Globus pallidus (tissue), 1 donor: Measurements from ENCODE around the gene PLK1.

Experiments used
- DNase-seq: peaks from one replicate; pipeline ENCODE4 v3.0.0-alpha.2; 2015; ENCODE audit warnings: low spot score

The PLK1 gene

DNA sequence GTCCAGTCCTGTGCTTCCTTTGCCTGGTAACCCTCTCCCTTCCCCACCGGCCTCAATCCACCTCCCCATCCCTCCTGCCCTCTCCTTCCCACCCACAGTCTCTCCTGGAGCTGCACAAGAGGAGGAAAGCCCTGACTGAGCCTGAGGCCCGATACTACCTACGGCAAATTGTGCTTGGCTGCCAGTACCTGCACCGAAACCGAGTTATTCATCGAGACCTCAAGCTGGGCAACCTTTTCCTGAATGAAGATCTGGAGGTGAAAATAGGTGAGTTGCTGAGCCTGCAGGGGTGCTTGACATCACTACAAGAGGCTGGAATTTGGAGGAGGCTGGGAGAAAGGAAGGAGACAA lies 1.3 kb downstream of the PLK1 start:
- no peak for DNase-seq

DNA sequence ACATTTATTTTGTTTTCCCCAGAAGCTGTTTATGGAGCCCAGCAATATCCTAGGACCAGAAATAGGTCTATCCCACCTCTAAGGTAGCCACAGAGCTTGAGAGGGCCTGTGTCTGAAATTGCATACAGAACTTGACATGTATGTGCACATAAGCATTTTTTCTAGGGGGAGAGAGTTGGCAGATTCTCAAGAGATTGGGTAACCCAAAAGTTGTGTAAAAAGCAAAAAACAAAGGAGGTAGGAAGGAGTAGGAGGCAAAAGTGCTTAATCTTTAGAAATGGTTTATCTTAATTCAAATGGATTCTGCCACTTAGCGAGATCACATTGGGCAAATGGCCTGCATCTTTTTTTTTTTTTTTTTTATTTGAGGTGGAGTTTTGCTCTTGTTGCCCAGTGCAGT lies 3.5 kb downstream of the PLK1 start:
- DNase-seq: no peak

DNA sequence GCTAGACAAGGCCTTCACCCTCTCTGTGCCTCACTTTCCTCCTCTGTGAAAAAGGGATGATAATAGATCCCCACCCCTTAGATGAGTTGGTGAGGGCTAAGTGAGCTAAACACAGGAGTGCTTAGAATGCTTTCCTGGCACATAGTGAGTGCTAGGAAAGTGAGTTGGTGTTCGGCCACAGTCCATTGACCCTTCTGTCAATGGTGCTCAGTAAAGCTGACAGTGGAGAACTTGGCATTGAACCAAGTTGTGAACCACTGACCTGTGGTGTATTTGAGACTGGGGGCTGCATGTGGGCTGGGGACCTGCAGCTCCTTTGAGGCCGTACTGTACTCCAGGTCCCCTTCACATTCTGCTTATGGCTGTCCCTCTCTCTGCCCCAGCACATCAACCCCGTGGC lies 4.8 kb downstream of the PLK1 start:
- DNase-seq: no peak

DNA sequence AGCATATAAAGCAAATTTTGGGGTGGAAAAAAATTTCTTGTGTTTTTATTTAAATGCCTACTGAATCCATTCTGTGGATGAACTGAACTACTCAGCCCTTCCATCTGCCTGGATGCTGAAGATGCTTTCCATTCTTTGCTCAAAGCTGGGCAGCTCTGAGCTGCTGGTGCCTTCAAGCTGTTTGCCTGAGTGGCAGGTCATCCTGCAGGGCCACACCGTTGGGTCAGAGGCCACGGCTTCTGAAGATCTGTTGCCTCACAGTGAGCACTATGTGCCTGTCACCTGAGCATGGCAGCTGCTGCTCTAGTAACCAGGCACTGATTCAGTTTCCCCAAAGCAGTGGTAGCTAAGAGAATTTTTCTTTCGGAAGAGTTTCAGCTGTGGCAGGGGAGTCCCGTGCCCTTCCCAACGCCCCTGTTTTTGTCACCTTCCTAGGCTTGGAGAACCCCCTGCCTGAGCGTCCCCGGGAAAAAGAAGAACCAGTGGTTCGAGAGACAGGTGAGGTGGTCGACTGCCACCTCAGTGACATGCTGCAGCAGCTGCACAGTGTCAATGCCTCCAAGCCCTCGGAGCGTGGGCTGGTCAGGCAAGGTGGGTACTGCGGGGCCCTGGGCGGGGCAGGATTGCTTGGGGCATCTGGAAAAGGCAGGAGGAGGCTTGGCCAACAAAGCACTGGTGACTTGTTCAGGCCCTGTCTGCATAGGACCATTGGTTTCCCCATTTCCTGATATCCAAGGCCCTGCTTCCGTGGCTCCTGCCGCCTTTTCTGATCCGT lies 8.5 kb downstream of the PLK1 start:
- no peak for DNase-seq

DNA sequence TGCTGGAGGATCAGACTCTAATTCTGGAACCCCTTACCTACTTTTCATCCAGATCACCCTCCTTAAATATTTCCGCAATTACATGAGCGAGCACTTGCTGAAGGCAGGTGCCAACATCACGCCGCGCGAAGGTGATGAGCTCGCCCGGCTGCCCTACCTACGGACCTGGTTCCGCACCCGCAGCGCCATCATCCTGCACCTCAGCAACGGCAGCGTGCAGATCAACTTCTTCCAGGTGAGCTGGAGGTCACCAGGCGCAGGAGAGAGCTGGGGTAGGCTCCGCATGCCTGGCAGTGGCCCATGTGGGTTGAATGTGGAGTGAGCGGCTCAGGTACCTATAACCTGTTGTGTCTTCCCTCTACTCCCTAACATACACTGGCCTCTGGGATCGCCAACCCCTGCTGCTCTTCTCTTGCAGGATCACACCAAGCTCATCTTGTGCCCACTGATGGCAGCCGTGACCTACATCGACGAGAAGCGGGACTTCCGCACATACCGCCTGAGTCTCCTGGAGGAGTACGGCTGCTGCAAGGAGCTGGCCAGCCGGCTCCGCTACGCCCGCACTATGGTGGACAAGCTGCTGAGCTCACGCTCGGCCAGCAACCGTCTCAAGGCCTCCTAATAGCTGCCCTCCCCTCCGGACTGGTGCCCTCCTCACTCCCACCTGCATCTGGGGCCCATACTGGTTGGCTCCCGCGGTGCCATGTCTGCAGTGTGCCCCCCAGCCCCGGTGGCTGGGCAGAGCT lies 10.9 kb downstream of the PLK1 start:
- no peak for DNase-seq

DNA sequence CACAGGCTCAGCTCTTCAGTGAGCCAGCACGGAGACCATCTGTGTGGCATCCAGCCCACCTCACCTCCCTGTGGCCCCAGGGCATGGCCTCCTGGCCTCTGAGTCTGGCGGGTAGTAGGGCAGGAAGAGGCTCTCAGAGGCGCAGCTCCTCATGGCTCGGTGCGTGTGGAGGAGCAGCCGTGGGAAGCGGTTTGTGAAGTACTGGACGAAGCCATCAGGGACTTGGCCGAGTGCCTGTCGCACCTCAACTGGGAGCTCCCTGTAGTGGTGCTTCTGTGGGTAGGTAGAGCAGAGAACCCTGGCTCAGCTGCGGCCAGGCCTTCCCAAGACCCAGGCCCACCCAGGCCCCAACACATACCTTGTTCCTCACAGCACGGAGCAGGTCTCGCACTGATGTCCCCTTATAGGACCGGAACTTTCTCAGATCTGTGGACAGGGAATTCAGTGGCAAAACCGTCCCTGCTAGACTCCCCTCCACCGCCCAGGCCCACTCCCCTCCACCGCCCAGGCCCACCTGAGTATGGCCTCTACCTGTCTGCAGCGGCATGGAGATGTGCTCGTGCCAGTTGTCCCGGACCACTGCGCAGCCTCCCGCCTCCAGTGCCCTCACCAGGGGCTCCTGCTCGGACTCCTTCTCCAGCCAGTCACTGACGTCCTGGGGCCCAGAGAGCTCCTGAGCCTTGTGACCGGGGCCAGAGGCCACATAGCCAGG lies 12.2 kb downstream of the PLK1 start:
- DNase-seq: no peak

DNA sequence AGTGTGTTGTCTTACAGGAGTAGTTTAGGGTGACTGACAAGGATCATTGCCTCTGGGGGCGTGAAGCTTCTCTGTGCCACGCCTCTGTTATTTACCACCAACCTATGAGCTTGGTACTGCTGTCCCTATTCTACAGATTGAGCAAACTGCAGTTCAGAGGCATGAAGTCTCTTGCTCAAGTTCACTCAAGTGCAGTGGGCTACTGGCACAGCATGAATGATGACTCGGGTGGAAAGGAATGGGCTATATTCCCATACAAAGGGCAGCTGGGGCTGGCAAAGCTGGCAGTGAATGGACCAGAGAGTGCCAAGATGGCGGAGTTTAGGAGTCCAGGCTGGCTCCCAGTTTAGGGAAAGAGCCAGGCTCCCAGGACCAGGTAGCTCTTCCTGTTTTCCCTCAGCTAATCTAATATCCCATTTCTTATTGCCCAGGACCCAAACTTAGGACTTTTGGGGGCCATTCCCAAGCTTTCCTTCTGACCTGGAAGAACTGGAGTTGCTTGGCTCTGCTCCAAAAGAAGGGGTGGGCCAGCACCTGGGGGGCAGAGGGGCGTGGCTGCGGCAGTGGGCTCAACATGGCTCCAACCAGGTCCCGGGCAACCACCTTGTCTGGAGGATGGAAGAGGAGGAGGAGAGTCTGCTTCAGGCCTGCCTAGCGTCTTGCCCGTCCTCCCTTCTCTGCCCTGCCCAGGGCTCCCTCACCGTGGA lies 12.9 kb downstream of the PLK1 start:
- no peak for DNase-seq

DNA sequence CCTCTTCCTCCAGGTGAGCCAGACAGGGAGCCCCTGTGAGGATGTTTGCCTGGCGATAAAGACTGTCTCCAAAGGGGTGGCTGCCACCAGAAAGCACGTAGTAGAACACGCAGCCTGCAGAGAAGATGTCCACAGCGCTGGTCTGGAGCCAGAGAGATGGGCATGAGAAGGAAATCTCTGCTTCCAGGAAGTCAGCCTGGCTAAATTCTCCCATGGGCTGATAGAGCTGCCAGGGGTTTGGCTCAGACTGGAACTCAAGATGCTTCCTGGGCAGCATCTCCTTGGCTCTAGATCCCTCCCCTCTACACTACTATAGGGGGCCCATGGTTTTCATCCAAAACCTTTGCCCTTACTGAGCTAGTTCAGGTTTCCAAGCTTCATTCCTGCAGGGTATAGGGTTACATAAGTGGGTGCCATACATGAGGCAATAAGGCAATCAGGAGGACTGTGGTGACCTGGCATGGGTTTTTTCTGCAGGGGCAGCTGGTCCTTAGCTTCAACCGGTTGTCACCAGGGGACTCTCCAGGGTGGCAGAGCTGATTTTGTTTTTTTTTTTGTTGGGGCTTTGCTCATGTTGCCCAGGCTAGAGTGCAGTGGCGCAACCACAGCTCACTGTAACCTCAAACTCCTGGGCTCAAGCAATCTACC lies 13.6 kb downstream of the PLK1 start:
- DNase-seq: no peak

DNA sequence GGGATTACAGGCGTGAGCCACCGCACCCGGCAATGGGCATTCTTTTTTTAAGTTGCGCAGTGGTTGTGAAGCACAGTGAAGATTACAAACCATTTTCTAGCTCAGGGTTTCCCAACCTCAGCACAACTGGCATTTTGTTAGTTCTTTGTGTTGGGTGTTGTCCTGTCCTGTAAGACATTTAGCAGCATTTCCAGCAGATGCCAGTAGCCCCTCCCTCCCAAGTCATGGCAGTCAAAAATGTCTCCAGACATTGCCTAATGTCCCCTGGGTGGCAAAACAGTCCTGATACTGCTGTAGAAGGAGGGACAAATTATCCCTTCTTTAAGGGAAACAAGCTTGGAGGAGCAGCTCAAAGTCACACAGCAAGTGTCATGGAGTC lies 15.6 kb downstream of the PLK1 start:
- no peak for DNase-seq

DNA sequence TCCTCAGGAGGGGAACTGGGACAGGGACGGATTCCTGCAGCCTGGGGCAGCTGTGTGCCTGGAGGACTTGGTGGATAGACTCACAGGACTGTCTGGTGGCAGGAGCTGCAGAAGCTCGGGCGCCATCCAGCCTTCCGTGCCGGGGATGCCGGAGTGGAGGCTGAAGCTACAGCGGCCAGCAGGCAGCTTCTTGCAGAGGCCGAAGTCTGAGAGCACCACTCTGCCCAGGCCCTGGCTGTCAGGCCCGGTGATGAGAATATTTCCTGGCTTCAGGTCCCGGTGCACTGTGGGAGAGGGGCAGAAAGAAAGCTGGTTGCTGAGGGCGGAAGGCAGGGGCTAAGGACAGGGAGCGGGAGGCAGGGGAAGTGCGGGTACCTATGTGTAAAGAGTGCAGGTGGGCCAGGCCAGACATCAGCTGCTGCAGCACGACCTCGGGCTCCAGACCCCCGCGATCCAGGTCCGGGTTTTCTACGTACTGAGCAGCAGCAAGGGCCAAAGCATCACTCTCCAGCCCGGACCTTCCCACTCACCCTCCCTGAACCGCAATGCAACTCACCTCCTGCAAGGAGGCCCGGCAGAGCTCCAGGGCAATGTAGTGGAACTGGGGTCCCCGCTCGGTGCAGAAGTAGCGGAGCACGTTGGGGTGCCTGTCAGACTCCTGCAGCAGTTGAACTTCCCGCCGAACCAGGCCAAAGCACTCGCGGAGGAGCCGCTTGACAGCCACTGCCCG lies 16.1 kb downstream of the PLK1 start:
- no peak for DNase-seq

DNA sequence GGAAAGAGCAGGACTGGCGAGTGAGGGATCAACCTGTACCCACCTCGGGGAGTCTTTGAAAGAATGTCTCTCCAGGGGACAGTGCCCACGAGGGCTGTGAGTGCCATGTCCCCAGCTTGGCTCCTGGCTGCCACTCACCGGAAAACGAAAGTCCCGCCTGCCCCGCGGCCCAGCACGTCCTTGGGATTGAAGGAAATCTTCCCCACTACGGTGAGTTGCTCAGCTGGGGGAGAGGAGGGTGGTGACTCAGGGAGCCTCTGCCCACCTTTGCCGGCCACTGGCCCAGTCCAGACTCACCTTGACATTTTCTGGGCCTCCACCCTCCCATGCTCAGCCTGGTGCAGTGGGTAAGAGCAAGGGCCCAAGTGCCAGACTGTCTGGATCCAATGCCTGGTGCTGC lies 17.1 kb downstream of the PLK1 start:
- DNase-seq: no peak

DNA sequence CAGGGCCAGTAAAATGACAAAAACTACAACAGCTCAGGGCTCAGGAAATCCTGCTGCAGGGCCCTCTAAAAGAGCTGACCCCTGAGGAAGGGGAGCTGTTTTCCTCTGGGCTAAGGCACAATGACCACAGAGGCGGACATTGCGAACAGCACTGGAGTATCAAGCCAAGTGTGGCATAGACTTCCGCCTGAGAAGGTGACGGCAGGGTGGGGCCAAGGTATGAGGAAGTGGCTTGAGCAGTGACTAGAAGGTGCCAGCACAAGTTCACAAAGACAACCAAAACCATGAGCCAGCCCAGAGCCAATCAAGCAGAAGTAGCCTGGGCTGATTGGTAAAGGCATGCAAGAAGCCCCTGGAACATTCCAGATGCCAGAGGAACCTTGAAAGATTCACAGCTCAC lies 20.4 kb downstream of the PLK1 start:
- no peak for DNase-seq

DNA sequence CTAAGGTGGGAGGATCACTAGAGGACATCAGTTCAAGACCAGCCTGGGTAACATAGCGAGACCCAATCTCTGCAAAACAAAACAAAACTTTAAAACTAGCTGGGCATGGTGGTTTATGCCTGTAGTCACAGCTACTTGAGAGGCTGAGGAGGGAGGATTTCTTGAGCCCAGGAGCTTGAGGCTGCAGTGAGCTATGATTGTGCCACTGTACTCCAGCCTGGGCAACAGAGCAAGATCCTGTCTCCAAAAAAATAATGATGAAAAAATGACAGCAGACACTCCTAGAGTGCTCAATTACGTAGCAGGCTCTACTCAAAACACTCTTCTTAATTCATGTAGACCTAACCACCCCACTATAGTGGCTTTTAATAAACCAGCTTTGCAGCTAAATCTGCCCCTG lies 21.4 kb downstream of the PLK1 start:
- DNase-seq: no peak

DNA sequence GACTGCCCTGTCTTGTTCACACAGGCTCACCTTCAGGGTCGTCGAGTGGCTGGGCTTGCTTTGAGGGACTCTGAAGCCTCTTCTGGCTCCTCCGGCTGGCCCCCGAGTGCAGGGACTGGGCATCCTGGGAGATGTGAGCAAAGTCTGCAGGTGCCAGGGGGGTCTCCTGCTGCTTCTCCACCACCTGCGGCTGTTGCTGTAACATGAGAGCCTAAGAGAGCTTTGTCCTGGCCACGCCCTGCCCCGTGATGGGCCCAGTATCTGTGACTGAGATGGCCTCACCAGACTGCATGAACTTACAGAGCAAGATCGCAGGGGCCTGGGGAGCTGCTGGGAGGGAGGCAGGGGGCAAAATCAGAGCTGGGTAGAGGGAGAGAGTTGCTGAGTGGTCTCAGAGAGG lies 21.8 kb downstream of the PLK1 start:
- DNase-seq: no peak

DNA sequence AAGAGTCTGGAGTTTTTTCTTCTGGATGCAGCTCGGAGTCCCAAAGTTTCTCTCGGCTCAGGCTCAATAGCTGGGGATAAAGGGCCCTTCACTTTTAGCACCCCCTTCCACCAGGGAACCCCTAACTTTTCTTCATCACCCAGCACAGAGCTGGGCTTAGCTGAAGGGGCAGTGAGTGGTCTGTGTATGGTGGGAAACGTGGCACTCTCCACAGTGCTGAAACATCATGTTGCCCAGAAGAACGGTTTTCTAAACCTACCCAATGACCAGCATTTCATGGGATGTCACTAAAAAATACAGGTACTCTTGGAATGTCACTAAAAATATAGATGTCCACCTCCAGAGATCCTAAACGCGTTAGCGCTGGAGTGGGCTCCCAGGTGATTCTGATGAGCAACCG lies 22.4 kb downstream of the PLK1 start:
- no peak for DNase-seq

DNA sequence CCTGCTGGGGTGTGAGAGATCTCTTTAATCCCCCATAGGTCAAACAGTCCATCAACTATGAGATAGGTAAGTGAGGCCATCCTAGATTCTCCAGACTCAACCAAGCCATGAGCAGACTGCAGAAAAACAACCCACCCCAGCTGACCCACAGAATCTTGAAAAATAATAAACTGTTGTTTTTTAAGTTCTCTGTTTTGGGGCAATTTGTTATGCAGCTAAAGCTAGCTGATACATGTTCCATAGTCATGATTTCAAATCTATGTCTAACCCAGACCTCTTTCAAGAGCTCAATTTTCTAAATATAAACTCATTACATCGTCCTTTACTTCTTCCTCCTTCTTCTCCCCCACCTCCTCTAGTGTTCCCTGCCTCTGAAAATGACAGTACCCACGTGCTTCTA lies 24.3 kb downstream of the PLK1 start:
- no peak for DNase-seq

DNA sequence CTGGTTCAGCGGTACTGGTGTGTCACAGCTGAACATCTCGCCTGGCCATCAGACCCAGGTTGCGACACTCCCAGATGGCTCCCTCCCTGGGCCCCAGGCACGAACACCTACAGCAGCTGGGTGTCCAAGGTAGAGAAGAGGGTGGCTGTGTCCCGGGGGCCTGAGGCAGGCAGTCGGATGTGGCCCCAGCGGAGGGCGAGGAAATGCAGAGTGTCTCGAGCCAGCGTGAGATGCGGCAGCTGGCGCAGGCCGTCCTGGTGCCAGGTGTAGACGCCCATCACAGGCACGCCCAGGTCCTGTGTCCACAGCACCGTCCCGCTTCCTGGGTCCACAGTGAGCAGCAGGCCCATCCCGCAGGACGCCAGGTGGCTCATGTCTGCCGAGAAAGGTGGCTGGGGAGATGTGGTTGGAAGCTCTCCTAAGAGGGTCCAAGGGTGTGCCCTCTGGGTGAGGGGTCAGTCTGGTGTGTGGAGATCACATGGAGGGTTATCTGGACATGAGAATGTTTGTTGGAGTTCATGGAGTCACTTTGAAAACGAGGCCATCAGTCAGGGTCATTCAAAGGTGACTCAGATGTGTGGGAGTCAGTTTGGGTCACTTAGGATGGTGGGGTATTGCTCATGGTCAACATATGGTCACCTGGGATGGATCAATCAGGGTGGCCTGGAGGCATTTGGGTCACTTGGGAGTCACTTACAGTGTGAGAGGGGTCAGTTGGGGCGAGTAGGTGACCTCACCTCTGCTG lies 26.3 kb downstream of the PLK1 start:
- DNase-seq: no peak

DNA sequence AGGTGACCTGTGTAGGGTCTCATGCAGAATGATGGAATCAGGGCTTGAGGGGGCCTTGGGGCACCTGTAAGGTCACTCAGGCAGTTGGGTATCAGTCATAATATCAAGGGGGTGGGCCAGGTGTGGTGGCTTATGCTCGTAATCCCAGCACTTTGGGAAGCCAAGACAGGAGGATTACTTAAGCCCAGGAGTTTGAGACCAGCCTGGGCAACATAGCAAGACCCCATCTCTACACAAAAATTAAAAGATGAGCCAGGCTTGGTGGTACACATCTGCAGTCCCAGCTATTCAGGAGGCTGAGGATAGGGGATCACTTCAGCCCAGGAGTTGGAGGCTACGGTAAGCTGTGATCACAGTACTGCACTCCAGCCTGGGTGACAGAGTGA lies 26.8 kb downstream of the PLK1 start:
- no peak for DNase-seq

DNA sequence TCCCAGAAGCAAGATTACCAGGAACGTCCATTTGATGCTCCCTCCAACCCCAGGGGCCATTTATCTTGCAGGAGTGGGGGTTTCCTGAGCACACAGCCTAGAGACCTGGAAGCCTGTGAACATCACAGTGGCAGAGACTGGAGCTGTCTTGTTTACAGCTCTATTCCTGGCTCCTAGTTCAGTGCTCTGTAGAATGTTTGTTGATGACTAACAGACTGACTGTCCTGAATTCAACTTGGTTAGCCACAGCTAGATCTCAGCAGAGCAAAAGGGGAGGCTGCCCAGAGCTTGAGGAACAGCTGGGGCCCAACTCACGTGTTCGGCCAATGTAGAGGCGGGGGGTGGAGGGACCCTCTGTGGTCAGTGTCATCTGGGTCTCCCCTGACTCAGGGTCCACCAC lies 27.8 kb downstream of the PLK1 start:
- no peak for DNase-seq

DNA sequence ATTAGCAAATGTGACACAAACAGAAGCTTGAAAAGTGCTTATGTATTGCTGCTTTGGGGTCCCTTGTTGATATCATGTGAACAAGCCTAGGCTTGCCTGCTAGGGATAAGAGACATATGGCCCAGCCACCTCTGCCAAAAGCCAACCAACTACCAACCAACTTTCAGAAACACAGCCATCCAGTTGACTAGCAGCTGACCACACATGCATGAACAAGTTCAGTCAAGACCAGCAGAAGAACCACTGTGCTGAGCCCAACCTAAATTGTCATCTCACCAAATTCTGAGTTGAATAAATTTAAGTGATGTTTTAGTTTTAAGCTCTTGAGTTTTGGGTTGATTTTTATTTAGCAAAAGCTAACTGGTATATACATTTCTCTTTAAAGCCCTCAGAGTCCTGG lies 30.8 kb downstream of the PLK1 start:
- no peak for DNase-seq

DNA sequence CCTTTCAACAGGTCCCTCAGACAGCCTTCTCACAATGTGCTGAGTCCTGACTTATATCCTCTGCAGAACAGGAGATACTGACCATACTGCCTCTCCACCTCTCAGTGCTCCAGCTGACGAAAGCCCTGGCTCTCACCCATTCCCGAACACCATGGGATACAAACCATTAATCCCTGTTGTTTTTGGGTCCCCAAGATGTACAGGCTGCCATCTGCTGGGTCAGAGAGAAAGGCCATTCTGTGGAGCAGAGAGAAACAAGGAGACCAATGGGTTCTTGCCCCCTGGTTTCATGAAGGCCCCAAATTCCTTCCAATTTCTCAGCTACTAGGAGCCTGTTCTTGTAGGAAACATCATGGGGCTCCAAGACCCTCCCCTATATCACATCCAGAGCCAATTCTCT lies 31.3 kb downstream of the PLK1 start:
- no peak for DNase-seq
